RPMI7951 (cell line): ENCODE results near the gene HOXA11. TPM values are rescaled to one million over a fixed set of nuclear protein-coding genes. Genes with fewer than 3 reads are reported as not detected.

Experiments used
- DNase-seq: peaks from one replicate; pipeline ENCODE4 v3.0.0-alpha.2; 2012; ENCODE audit warnings: low read depth
- total RNA-seq: library from RNA; depleted of rRNA; stranded (reverse); fragments of >200 nt; shearing (Covaris generic); gene quantifications from 2 replicates; pipeline ENCODE4 v1.2.3, GENCODE V29; 2014

HOXA11 gene
- total RNA-seq, 1 experiment from 2014 or later, result 1.4 TPM

DNA sequence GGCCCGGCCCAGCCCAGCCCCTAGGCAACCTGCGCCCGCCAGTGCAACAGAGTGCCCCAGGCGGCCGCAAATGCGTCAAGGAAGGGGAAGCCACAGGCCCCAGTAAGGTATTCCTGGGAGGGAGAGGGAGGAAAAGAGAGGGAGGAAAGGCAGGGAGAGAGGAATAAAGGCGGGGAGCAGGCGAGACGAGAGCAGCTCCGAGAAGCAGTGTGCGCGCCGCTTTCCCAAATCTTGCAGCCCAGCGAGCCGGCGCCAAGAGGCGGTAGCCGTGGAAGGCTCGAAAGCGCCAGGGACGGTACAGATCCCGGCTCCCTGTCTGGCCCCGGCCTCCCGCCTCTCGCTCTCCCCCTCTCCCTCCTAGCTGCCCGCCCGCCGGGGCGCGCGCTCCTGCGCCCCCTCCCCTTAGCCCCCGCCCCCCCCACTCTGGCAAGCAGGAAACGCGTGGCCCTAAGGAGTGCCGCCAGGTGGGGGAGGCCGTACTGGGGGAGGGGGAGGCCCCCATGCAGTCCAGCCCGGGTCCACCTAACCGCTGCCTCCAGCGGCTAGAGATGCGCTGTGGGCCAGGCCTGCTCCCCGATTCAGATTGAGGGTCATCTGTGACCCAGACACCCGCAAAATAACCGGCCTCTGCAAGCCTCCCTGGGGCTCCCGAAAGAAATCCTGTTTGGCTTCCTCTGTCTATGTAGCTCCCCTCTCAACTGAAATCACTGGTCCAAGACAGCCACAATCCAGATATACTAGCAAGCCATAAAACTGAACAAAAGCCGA lies 15.2 kb downstream of the HOXA11 start:
- DNase-seq, result no peak

DNA sequence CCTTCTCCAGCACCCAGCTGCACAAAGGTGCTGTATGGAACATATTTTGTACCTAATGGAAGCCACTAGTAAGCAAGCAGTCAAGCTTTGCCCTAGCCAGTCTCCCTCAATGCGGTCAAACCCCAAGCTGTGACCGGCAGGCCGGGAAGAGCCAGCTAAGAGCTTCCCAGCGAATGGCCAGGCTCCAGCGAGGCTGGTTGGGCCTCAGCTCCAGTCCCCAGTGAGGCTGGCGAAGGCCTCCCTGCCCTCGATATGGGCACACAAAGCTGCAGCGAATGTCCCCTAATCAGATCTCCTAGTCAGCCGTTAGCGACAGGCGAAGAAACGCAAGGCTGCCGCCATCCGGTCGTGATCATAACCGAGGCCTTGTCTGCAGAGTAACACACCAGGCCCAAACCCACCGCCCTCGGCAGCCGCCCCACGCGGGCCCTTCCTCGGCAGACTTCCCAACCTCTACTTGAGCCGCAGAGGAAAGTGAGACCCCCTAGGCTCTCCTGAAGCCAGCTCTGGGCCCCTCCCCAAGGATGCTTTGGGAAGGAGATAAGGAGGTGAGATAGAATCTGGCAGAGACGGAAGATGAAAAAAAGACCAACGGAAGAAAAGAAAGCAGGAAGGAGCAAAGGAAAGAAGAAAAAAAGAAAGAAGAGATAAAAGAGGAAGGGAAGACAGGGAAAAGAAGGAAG lies 16.6 kb downstream of the HOXA11 start:
- DNase-seq, result no peak

- no peak for DNase-seq
These were observed 17.1 kb downstream of the HOXA11 start for GRCh38 chr7:27167916-27168264.

- no peak for DNase-seq
These were observed 18.2 kb downstream of the HOXA11 start for GRCh38 chr7:27166531-27167505.

- no peak for DNase-seq
These were observed 19.0 kb downstream of the HOXA11 start for GRCh38 chr7:27165996-27166530.

DNA sequence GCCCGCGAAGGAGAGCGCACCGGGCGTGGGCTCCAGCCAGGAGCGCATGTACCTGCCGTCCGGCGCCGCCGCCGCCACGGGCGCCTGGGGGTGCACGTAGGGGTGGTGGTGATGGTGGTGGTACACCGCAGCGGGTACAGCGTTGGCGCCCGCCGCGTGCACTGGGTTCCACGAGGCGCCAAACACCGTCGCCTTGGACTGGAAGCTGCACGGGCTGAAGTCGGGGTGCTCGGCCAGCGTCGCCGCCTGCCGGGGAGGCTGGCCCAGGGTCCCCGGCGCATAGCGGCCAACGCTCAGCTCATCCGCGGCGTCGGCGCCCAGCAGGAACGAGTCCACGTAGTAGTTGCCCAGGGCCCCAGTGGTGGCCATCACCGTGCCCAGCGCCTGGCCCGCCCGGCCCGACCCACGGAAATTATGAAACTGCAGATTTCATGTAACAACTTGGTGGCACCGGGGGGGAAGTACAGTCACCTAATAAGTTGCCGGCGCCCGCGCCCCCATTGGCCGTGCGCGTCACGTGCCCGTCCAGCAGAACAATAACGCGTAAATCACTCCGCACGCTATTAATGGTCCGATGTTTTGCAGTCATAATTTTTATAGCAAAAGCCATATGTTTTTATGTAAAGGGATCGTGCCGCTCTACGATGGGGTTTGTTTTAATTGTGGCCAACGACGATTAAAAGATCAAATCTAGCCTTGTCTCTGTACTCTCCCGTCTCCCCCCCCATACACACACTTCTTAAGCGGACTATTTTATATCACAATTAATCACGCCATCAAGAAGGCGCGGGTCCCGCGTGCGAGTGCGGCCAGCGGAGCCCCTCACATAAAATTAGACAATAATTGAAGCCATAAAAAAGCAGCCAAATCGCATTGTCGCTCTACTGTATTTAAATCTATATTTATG lies 19.7 kb downstream of the HOXA11 start, which contains the start of gene HOXA9:
HOXA9 (minus strand) TSS at position 449 of the 907 bp plus-strand sequence; CDS start at position 369, 80 bp downstream.
- no peak for DNase-seq

- DNase-seq, result no peak
These were observed 20.5 kb downstream of the HOXA11 start for GRCh38 chr7:27164367-27165088.

DNA sequence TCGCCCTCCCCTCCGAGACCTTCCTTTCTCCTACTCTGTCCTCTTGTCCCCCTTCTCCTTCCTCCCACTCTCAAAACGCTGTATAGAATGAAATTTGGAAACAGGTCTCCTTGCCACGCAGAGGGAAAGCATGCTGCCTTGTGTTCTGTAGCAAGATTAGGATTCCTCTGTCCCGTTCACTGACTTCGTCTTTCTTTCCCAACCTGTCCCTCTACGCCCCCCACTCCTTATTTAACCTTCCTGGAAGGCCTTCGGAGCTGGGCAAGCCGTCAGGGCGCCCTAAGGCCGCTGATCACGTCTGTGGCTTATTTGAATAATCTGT lies 21.0 kb downstream of the HOXA11 start:
- no peak for DNase-seq

GRCh38 chr7:27163288-27164044 lies 21.6 kb downstream of the HOXA11 start:
- no peak for DNase-seq

DNA sequence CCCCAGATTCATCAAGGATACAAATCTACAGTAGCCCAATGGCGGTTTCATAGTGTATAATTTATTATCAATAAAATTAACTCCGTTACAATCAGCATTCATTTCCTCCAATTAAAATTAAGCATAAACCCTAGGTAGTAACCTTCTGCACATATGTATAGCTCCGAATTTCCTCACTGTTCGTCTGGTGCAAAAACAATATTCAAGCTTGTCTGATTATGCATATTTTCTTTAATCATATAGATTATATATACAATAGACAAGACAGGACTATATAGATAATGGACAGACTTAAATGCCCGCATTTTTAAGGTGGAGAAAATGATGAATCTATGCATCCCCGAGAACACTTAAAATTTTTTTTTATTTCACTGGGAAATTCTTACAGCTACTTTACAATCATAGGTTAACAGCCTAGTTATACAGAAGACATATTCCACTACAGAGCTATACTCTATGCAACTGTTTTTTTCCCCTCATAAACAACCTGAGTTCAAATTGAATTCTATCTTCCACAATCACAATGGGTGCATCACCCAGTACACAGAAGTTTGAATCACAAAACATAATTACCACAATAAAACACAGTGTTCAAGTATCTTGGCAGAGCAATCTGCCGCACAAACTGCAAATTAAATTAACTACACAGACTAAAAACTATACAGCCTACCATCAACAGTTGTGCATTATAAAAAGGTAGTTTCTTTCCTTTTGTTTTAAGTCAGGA lies 22.3 kb downstream of the HOXA11 start:
- DNase-seq, result no peak

DNA sequence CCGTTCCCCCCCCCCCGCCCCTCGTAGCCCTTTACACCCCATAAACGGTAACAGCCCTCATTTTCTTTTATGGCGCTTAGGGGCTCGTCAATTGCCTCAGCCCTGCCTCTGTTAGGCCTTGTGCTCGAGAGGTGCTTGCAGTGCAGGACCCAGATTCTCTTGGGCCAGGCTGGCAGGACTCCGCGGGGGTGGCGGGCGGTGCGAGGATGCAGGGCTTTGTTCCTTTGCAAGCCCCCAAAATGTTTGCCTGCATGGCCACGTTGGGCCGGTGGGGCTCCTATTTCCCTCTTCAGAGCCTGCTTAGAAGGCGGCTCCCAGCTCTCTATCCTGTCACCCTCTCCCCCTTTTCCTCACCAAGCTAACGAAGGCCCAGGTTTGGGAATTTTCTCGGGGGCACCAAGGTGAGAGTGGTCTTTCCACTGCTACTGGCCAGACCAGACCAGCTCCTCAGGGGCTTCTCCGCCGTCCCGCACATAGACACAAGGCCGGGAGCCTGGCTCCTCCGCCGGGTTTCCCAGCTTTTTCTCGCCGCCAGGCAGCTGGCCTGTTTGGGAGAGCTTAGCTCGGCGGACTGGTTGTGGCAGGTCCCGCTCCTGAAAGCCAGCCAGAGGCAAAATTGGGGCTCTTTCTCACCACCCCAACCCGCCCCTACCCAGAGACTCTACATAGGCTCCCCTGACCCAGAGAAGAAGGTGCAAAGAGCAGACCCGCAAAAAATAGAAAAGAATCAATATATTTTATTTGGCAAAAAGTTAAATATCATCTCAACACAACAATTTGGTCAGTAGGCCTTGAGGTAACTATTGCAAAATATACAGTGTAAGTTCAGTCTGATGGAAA lies 23.1 kb downstream of the HOXA11 start:
- no peak for DNase-seq

DNA sequence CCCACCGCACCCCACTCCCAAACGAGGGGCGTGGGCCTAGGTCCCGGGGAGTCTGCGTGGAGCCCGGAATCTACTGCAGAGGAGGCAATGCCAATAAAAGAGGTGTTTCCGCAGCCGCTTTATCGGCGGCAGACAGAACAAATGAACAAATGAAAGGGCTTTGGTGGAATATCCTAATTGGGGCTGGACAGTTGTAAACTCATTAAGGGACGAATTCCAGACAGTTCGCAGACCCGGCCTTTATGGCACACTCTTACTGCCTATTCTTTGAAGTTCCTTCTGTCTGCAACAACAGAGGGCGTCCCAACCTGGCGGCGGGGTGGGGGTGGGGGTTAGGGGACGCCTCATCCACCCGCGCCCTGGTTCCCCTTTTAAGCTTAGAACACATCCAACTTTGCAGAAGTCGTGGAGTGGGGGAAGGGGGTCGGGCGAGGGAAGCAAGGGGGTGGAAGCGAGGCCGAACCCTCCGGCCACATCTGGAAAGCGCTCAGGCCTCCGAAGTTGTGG lies 23.8 kb downstream of the HOXA11 start:
- DNase-seq, result no peak

- peak; percentile 80 for DNase-seq
These were observed 24.4 kb downstream of the HOXA11 start for GRCh38 chr7:27160546-27161213.

GRCh38 chr7:27160145-27160545 lies 24.9 kb downstream of the HOXA11 start:
- DNase-seq, result no peak

DNA sequence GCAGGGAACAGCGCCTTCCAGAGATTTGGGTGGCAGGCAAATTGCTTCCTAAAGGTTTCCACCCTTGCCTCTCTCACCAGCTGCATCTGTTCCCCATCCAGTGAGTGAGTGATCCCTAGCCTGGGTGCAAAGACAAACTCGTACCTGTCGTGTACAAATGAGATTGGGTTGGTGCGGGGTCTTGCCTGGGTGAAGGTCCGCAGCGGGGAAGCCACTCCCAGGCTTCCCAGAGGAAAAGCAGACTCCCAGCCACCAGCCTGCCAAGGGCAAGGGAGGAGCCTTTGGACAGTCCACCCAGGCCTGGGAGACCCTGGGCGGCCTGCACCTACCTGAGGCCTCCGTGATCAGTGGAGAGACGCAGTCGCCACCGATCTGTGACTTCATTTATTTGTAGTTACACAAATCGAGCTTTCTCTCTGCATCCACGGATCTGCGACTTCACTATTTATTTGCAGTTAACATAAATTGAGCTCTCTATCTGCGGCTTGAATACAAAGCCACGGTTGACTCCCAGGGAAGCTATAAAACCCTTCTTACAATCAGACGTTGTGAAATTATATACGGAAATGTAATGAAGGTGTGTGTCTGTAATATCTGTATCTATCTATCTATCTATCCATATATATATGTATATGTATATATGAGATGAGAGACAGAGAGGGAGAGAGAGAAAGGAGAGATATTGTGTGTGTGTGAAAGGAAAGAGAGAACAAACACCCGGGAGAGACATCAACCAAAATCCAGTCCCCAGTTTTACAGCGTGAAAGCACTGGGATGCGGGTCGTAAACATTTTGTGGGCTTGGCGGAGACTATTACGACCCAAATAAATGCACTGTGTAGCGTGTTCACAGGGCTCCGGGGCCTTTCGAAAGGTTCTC lies 25.5 kb downstream of the HOXA11 start:
- no peak for DNase-seq
